Astrocyte of the spinal cord (primary cell): ENCODE data around the gene CPA4.

ENCODE experiments used
- DNase-seq: peaks from one replicate; pipeline ENCODE4 v3.0.0; 2011; ENCODE audit warnings: low read depth, low spot score
- H3K4me3 ChIP-seq: 2 replicates; pipeline ENCODE4 v1.5.1; 2011; ENCODE audit warnings: low read depth, mild to moderate bottlenecking, low read length, moderate library complexity
- in situ Hi-C: cut with HindIII; loops from 2 replicates; pipeline ENCODE4 v1.10.0; 2017; ENCODE audit warnings: low sequenced_read_pairs
- TF ChIP-seq, protein P1 (sequence below): IDR thresholded peaks from 2 replicates; pipeline ENCODE4 v1.5.1; 2012; ENCODE audit warnings: low read depth, mild to moderate bottlenecking, low read length, inconsistent platforms

The CPA4 gene

DNA sequence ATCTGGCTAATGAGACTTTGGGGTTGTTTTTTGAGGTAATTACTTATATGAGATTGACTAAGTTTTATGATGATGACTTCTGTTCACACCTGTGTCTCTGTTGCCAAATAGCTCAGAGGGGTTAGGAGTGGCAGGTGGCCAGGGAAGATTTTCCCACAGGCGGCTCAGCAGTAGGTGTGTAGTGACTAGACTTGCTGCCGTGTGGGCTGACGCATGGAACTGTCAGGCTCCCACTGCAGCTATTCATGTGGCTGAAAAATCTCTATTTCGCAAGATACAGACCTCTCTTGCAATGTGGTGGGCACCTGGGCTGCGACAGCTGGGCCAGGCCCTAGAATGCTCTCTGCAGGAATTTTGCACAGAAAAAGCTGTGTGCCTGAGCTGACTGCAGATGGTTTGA, 1.4 kb downstream of the CPA4 start:
- in situ Hi-C loops, result no loop called here
- TF ChIP-seq, protein P1, sequence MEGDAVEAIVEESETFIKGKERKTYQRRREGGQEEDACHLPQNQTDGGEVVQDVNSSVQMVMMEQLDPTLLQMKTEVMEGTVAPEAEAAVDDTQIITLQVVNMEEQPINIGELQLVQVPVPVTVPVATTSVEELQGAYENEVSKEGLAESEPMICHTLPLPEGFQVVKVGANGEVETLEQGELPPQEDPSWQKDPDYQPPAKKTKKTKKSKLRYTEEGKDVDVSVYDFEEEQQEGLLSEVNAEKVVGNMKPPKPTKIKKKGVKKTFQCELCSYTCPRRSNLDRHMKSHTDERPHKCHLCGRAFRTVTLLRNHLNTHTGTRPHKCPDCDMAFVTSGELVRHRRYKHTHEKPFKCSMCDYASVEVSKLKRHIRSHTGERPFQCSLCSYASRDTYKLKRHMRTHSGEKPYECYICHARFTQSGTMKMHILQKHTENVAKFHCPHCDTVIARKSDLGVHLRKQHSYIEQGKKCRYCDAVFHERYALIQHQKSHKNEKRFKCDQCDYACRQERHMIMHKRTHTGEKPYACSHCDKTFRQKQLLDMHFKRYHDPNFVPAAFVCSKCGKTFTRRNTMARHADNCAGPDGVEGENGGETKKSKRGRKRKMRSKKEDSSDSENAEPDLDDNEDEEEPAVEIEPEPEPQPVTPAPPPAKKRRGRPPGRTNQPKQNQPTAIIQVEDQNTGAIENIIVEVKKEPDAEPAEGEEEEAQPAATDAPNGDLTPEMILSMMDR, result no peak
- no peak overlapping the region for H3K4me3 ChIP-seq
- peak; percentile 41 for DNase-seq

DNA sequence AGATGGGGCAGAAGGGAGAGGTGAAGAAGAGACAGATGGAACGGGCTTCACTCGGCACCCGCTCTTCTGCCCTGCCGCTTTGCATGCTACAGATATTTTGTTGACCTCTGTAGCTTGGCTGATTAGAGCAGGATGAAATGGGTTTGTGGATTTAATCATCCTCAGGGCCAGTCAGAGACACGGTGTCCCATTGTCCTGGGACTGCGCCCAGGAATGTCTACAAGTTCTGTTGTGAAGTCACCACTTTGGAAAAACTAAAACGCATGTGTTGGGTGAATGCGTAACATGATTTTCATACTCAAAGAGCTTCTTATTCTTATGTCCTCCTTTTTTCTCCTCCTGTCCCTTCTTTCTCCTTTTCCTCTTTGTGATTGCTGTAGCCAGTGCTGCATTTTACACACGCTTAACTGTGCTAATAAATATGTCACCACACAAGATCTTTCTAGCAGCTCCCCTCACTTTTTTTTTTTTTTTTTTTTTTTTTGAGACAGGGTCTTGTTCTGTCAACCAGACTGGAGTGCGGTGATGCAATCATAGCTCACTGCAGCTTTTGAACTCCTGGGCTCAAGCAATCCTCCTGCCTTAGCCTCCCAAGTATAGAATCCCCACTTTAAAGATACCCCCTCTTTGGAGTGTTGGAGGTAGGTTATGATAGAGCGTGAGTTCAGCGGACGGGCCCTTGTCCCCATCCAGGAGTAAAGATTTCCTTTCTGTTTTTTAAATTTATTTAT, 3.4 kb downstream of the CPA4 start:
- TF ChIP-seq, protein P1, result no peak

DNA sequence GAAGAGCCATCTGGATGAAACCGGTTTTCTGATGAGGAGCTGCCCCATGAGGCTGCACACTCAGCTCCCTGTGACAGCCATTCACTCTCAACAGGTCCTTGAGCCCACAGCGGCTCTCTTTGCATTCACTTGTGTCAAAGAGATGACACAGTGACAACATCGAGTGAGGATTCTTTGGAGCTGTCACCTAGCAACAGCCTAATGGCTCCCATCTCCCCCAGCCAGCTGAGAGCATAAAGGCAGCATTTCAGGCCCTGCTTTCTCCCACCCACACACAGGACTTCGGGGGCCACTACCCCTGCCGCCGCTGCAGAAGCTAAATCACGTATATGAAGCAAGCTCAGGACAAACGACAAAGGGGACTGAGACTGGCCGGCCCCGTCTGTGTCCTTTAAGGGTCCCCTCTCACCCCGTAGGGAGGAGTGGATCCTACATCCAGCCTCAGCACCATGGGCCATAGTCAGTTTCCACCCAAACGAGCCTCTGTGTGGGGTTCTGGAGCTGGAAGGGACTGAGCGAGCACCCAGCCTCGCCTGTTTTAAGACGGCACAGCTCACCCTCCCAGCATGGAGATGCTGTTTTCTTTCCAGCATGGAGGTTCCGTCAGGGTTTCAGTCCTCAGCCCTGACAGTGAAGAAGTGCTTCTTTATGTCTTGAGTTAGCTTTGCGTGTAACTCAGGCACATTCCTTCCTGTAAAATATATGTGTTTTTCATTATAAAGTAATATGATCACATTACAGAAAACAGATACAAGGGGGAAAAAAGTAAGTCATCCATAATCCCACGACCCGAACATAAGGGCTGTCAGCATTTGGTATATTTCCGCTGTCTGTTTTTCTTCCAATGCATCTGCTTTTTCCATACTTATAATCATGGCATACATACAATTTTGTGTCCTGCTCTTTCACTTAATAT, 4.9 kb downstream of the CPA4 start:
- in situ Hi-C loops, result no loop called here
- DNase-seq, result no peak
- no peak overlapping the region for H3K4me3 ChIP-seq
- TF ChIP-seq, protein P1, result no peak

More for the DNA sequence above, 3.4 kb downstream of the CPA4 start:
- DNase-seq, result no peak
- no peak overlapping the region for H3K4me3 ChIP-seq
- in situ Hi-C loops, result no loop called here

DNA sequence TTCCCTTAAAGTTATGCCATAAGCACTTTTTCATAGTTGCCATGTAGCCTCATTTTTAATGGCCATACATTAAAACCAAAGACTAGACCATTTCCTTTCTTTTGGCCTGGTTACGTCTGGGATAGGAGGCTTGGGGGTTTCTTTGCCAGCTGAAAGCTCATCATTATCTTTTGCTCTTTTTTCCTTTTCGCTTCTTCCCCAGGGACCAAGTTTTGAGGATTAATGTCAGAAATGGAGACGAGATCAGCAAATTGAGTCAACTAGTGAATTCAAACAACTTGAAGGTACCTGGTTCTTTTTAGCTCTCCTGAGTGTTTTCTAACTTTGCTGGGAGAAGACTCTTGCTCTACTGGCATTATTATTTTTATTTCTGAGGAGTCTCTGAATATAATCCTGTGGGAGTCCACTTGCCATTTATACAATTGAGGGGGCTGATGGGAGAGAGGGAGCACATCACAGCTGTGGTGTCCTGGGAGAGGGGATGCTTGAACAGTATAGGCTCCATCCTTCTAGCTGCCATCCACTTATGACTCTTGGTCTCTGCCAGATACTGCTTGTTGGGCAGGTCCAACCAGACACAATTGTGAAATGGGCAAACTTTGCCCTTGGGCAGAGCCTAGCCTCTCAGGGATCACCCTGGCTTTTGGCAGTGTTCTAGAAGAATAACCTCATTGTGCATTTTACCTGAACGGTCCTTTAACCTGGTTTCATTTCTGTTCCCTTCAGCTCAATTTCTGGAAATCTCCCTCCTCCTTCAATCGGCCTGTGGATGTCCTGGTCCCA, 5.8 kb downstream of the CPA4 start:
- TF ChIP-seq, protein P1, result no peak
- in situ Hi-C loops, result no loop called here
- no peak for DNase-seq
- H3K4me3 ChIP-seq, result no peak overlapping the region

DNA sequence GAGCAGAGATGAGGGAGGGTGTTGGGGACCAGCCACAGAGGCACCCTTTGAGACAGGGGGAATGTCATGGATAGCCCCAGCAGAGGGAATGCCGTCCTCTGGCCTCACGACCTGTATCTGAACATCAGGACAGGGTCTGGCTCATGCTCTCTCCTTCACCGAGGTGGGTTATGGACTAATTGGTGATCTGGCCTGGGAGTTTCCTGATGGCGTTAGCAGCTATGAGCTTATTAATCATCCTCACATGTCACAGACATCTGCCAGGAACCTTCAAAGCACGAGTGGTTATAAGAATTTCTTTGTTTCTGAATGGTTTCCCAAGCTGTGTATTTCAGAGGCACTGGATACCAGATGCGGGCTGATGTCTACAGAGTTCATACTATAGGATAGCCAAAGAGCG, 6.9 kb downstream of the CPA4 start:
- no peak for DNase-seq
- in situ Hi-C loops, result no loop called here
- TF ChIP-seq, protein P1, result no peak

DNA sequence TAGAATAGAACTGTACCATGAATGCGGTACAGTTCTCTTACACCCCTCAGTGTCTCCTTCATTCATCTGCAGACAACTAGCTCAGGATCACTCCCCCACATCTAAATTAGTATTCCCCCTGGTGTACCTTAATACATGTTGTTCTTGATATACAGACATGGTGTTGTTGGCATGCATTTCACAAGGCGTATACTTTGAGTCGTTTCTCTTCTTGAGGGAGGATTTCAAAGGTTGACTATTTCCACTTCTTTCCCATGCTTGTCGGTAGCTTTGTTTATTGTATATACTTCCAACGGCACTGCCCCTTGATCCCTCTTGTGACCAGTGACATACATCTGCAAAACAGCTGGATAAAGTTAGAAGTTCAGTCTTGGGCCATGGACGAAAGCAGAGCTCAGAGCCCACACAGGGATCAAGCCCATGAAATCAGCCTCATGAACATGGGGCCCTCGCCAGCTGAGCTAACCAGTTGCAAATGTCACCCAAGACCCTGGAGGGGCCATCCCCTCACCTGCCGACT, 8.6 kb downstream of the CPA4 start:
- TF ChIP-seq, protein P1, result no peak
- H3K4me3 ChIP-seq, result no peak overlapping the region
- in situ Hi-C loops, result no loop called here
- DNase-seq, result no peak

More for the DNA sequence above, 6.9 kb downstream of the CPA4 start:
- H3K4me3 ChIP-seq, result no peak overlapping the region
